Right kidney (tissue), 1 donor: ENCODE measurements around the gene HOXA10.

Source experiments
- DNase-seq: peaks from one replicate; pipeline ENCODE4 v3.0.0-alpha.2; 2016

The HOXA10 gene

DNA sequence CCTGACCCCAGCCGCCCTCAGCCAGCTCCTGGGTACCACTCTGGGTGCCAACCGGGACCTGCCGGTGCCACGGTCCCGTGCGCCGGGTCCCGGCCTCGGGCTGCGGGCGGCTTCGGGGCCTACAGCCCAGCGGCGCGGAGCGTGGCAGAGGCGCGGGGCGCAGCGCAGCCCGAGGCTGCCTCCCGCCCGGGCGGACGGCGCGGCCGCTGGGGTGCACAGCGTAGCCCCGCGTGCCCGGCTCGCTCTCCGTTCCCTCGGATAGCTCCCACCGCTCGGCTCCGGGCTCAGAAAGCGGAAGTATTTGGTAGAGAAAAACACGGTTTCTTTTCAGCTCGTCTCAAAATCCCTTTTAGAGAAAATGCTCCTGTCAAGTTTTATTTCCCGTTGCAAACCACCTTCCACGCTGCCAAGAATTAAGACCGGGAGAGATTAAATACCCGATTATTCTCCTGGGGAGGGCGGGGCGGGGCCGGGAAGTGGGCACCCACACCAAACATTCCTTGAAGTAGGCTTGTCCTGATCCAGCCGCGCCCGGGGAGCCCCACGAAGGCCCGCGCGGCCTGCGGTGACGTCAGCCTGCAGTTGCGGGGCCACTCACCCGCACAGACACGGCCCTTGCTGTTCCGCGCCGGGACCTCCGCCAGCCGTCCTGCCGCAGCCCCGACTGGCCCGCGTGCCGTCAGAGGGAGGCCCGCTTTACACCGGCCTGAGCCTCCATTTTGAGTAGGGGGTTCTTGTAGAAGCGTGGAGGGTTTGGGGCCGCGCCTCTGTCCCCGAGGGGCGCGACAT is 18.6 kb upstream of the HOXA10 start:
- peak; percentile 71 for DNase-seq

DNA sequence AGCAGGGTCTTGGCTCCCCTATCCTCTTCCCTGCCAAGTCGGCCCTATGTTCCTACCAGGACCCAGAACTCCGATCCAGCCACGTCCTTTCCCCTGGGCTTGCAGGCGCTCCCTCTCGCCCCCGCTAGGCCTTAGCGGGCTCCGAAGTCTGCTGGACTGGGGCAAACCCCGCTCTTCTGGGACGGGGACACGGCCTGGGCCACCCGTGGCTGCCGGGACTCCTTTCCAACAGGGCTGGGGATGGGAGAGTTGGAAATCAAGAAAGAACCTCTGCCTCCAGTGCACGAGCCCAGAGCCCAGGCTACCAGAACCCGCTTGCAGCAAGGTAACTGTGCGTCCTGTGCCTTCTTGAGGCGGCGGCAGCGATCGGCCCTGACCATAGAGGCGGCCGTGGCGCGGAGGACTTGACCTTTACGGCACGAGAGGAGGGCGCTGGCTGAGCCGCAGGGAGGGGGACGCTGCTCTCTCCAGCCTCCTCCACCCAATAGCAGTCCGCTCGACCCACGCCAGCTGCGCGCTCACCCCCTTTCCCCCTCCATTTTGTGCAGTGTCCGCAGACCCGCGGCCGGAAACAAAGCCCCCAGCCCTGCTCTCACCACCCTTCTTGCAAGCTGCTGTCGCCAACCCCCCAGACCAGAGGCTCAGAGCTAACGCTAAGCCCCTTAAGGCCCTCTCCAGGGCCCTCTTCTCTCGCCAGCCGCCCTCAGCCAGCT is 17.9 kb upstream of the HOXA10 start:
- peak; percentile 76 for DNase-seq

DNA sequence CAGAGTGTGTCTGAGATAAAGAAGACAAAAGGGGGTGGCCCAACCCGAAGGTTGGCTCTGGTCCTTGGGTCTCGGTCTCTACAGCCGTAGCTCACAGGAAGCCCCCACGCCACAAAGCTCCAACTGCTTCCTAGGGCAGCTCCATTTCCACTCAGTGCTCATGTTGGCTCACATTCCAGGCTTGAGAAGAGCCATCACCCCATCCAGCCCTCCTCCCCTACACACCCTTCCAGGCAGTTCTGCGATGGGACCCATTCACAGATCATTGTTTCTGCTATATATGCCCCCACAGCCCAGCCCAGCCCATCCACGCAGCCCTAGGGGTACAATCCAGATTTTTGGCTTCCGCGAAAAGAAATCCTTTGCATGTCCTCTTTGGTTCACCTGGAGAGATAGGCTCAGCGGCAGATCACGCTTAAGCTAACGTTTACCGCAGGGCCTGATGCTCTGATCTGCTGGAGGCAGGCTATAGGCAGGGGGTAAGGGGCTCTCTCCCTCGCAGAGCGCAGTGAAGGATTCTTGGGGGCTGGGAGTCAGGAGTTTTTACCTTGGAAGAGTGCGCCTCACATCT is 17.1 kb upstream of the HOXA10 start:
- no peak for DNase-seq

DNA sequence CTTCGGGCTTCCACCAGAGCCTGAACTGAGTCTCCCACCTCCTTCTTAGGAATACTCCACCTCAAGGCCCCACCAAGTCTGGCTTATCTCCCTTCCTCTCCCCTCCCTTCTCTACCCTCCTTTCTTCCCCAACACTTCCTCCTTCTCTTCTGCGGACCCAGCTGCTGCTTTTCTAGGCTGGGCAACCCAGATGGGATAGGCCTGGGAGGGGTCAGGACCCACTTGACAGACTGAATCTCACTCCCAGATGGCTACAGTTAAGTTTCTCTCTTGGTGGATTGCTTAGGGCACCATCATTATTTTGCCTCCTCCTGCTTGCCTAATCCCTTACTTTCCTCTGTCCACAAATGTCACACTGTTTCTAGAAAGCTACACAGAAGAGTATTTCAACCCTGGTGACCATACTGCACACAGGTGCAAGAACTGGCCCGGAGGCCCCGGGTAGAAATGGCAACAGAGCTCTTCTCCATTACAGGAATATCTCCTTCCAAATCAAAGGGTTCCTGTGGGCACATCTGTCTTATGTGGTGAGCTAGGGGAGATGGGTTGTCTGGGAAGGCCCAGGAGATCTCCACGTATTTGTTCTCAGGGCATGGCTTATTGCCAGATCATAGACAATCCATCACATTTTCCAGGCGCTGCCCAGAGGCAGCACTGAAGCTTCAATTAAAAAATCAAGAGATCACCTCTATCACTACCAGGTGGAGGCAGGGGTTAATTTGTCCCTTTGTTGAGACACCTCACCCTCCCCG is 16.1 kb upstream of the HOXA10 start:
- no peak for DNase-seq

DNA sequence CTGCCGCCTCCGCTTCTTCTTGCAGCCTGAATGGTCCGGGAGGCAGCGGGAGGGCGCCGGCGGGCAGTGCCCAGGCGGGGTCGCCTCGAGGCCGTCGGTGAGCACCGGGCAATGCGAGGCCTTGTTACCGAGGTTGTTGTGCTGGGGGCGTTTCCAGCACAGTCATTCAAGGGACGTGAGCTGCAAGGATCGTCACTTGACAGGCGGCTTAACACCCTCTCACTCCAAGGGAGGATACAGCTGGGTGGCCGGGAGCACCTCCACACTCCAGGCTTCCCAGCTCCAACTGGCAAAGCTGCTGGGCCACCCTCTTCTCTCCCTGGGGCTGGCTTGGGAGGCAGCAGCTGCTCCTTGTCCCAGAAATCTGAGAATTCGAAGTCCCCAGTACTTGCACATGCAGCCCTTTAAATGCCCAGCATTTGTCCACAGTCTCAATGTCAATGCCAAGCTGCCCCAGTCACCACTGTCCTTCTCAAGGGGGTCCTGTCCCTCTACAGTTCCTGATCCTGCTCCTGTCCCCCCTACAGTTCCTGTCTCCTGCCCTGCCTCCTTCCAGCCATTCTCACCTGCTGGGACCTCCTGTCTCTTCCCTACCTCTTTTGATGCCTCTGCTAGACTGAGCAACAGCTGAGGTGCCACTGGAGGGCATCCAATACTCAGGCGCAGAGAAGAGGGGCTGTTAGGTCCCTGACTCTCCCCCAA is 15.3 kb upstream of the HOXA10 start:
- DNase-seq: peak; percentile 61

DNA sequence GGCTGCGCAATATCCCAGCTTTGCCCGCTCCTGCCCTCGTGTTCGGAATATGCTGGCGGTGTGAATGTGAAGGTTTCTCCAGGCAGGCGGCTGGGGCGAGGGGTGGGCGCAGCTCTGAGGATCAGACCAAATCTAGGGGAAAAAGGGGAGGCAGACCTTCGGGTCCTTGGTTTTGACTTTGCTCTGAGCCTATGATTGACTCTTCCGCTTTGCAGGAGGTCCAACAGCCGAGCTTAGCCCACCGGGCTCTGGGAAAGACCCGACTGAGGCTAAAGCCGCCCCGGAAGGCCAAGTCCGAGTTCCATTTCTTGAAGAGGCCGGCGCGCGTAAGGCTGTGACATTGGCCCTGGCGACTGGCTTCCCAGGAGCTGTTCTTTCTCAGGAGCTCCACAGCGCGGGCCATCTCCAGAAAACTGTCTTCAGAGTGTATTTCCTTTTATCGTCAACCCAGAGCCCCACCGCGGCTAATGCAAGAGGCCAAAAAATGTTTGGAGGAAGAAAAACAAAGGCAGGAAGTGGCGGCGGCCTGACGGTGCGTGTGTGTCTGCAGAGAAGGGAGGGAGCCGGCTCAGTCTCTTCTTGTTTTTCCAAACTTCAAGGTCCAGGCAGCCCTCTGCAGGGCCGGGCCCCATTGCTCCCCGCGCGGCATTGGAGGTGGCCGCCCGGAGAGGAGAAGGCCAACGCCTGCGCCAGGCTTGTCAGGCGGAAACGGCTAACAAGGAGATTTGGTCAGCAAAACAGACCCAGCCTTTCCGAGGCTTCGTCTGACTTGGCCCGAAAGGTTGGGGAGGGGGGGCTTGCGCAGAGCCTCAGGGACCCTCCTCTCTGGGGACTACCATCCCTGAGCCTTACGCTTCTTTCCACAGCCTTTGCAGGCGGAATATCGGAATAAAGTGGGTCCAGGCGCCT is 14.5 kb upstream of the HOXA10 start:
- DNase-seq: peak; percentile 83

DNA sequence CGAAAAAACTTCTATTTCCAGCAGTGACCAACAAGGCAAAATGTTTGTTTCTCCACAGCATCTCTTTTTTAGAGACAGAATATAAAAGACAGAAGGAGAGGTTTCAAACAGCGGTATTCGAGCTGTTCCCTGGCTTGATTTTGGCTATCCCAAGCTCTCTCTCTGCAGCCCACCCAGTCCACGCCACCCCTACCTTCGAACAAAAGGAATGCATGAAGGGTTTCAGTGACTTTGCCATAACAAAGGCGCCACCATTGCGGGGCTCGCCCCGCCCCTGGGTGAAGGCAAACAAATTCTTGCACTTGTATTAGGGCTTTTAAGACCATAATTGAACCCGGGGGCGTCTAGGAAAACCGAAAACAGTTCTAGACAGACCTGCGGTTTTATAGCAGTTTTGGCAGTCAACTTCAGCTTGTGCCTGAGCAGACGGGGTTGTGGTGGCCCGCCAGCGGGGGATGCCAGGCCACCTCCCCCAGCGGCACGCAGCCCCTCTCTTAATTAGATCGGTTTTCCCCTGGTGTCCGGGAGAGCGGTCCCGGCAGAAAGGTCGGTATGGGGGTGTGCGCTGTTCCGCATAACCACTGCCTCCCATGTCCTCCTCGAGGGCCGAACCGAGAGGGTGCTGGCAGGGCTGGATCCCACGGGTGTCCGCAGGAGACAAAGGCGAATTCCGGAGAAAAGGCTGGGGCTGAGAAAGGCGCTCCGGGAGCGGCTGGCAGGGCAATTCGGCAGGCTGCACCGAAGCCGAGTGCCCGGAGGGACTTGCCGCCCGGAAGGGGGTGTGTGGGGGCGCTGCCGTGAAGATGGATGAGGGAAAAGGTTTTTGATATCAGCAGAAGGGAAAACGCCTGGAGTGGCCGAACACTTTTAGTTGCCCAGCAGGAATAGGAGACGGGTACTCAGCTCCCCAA is 13.6 kb upstream of the HOXA10 start:
- DNase-seq: peak; percentile 80

DNA sequence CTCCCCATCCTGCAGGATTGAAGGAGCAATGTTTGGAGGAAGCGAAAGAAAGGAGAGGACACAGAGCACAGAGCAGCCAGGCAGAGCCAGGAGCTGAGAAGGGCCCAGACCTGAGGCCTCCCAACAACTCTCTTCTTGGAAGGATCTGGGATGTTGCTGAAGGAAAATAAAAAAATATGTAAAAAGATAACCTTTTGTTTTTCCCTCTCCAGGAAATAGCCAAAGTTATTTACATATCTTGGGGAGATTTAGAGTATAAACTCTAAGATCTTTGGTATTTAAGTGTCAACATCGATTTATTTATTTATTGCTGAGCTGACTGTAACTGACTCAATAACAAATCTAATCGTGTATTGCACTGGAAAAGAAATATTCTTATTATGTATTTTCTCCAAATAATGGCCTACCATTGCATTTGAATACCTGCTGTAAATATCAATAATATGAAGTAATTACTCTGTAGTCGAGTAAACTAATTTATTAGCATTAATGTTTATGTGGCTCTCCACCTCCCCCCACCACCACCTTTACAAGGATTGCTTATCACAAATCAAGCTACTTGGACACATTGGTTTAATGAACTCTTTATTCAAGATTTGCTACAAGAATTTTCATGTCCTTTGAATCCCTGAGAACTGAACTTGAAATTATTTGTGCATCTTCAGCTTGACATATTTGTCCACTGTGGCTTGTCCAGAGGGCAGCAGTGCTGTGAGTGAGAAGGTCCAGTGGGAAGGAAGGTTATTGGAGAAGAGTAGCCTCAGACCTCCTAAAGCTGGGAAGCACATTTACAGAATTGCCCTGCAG is 12.8 kb upstream of the HOXA10 start:
- no peak for DNase-seq

DNA sequence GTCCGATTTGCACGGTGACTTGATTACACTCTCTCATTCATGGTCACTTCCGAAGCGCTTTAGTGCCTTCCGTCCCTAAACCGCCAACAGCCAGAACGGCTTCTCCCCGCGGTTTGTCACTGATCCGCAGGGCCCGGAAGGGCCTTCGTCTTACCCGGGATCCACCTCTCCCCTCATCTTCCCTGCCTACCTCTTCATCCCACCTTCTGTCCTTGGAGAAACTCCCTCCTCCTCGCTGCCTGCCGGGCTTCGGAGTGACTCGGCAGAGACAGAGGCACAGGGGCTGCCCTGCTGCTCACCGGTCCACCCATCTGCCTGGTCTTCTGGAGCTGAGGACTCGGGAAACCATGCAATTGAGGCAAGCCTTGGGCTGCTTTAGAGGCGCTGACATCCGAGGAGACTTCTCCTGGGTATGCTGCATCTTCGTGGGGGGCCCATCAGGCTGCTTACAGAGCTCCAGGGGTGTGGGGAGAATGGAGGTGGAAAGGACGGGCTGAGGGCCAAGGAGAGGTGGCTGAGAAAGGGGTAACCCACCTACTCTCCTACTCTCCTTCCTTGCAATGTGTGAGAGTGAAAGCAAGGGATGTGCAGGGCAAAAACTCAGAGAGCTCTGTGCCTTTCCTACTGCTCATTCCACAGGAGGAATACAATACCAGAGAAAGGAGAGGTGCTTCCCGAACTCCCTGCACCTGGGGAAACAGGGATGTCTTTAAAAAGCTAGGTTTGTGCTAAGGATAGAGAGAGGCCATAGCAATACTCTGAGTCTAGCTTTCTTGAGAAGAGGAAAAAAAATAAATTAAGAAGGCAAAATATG is 11.9 kb upstream of the HOXA10 start:
- DNase-seq: peak; percentile 78

DNA sequence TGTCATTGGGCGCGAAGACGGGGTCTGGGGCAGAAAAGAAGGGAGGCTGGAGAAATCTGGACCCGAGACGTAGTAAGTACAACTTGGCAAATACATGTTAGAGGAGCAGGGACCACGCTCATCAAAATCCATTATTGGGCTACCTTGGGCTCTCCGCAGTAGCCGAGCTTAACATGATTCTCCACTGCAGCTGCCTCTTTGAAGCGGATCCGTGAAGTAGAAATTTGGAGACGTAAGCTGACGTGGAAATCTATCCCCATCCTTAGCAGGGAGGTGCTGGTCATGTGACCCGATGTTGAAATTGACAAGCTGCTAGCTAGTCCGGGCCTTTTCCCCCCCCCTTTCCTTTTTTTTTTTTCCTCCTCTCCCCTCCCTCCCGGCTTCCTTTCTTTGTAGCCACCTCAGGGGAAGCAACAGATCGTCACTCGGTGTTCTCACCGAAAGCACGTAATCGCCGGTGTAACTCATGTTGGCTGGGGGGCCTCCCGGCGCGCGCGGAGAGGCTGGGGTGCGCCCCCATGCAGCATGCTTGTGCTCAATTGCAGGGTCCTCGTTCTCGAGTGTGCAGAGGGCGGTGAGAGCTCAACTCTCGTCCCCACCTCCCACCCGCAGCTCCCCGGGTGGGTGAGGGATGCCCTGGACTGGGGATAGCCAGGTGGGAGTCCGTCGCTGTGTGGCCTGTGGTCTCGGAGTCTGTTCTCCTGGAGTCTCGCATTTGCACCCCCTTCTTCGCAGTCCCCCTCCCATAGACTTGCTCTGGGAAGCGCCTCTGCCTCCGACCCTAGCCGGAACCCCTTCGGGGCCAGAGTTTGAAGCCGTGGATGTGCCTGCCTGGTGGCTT is 11.1 kb upstream of the HOXA10 start, which contains the start of gene HOXA11:
TSS of gene HOXA11 (minus strand) at position 220 of the 841 bp plus-strand sequence. CDS start at position 132, 88 bp downstream.
- DNase-seq: peak; percentile 84

DNA sequence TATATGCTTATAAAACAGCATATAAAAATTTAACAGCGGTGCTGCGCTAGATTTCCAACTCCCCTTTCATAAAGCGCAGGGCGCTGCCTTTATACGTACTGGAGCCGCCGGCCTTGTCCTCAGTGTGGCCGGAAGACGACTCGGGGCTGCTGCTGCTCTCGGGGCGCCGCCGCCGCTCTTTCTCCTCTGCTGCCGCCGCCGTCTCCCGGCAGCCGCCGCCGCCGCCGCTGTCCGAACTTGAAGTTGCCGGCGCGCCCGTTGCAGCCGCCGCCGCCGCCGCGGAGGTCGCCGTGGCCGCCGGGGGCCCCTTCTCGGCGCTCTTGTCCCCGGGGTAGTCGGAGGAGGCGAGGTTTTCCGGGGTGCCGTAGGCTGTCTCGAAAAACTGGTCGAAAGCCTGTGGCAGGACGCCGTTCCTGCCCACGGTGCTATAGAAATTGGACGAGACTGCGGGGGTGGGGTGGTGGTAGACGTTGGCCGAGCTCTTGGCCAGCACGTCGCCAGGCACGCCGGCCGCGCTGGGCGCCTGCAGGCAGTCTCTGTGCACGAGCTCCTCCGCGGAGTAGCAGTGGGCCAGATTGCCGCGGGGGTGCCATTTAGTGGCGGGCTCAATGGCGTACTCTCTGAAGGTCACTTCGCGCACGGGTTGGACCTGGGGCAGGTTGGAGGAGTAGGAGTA is 10.4 kb upstream of the HOXA10 start:
- DNase-seq: no peak

DNA sequence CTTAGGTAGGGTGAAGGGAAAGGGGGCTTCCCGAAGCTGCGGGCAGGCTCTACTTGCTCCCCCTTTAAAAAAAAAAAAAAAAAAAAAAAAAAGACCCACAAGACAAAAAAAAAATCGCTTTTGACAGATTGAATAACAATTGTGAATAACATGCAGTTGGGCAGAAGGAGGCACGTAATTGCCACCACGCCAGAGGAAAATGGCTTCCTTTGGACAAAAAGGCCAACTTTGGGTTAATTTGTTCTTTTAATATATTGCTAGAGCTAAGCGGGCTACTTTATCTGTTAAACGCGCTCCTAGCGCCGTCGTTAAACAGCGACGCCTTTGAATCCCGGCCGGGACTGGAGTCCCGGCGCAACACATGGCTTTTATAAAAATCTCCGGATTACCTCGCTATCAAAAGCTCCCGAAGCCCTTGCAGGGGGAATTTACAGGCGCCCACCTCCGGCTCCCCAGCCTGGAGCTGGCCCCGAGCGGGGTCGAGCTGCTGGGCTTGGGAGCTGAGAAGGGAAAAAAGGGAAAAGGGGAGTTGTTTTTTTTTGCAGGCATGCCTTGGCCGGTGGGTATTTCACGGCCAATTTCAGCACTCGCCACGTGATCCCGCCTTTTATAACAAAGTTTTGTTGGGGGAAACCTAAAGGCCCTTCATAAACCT is 9.7 kb upstream of the HOXA10 start:
- DNase-seq: peak; percentile 72

DNA sequence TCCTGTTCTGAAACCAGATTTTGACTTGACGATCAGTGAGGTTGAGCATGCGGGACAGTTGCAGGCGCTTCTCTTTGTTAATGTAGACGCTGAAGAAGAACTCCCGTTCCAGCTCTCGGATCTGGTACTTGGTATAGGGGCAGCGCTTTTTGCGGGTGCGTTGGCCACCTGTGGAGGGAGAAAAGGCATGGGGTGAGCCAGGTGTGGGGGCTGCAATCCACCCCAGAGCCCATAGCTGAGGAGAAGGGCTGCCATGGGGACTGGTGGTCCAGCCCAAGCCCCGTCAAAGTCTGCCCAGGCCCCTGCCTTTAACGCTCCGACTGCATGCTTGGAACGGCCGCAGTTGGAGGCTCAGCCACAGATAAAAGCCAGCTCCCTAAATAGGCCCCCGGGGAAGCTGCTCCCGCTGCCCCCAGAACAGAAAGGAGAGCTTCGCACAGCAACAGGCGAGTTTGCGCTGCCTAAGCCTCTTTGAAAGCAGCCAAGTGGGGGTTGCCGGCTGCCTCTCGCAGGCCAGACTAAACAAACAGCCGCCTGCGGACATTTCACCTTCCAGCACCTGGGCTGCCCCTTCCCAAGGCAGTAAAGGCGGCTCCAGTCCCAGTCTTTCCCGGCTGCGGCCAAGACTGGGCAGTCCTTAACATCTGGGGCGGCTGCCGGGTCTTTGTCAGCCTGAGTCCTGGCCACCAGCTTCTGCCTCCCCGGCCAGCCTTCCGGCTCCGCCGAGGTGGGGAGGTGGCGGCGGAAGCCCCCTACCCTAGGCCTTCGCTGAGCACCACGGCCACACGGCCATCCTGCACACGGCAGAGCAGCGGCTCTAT is 9.0 kb upstream of the HOXA10 start:
- peak; percentile 80 for DNase-seq

DNA sequence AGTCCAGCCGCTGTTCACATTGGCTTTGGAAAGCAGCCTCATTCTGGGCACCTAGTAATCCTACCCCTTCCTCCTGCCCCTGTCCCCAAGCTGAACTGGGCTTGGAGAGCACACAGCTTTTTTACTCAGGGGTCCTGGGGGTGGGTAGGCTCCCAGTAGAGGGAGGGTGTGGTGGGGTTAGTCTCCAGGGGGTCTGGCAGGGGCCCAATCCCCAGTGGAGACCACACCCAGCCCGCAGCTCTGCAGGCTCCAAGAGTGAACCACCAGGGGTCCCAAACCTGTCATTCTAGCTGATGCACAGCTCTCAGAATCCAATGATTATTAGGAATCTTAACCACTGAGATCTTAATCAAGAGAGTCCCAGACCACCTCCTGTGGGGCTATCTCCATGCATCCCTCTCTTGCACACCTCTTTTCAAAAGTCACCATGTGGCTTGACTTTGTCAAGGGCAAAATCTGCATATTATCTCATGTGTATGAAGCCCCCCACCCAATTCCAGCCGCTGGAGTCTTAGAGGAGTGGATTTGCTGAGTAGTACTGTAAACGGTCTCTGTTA is 8.2 kb upstream of the HOXA10 start:
- no peak for DNase-seq
